Stimulated activated CD4-positive, alpha-beta T cell treated with anti-CD3 and anti-CD28 coated beads, Interleukin-2, amount 100 ng/mL, for 4 hours (primary cell): ENCODE data around the gene TFB1M.

Source experiments
- DNase-seq: peaks from one replicate; pipeline ENCODE4 v3.0.0-alpha.2; 2020; ENCODE audit warnings: low read depth

The TFB1M gene

DNA sequence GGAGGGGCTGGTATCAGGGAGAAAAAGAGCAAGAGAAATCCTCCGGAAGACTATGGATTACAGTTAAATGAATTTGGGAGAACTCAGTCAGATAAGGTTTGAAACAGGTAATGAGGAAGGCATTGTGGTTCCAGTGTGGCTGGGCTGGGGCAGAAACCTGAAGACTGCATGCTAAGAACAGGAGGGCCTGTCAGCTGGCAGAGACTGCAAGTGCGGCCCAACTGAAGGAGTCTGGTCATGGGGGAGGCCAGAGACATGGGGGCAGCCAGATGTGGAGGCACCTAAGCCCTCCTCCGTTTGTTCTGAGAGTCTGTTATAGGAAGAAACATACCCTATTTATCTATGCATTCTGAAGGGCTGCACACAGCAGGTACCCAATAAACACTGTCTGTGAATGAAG is 16.6 kb downstream of the TFB1M start:
- no peak for DNase-seq

DNA sequence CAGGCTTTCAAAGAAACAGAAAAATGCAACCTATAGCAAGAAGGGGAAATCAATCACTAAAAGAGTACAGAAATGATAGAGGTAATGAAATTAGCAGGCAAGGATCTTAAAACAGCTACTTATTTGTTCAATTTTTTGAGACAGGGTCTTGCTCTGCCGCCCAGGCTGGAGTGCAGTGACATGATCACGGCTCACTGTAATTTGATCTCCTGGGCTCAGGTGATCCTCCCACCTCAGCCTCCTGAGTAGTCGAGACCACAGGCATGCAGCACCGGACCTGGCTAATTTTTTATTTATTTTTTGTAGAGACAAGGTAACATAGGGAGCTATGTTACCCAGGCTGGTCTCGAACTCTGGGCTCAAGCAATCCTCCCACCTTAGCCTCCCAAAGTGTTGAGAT is 21.6 kb downstream of the TFB1M start:
- DNase-seq = no peak

GRCh38 chr6:155291291-155291690 is 23.0 kb downstream of the TFB1M start:
- no peak for DNase-seq

DNA sequence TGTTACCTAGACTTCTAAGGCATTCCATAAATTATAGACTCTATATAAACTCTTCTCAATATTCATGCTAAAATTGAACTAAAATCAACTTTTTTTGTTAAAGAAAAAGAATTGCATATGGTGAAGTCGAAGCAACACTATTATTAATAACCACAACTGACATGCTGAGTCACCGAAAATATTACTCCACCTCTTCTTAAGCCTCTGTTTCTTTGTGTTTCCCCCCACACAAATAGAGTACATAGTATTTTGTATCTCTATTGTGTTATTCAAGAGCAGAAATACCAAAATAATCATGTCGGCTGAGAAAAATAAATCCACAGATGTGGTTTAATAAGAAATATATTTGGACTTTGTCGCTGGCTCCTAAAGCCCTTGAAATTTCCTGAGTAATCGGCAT is 23.8 kb downstream of the TFB1M start:
- no peak for DNase-seq

GRCh38 chr6:155287762-155288161 is 26.5 kb downstream of the TFB1M start:
- DNase-seq = no peak

- no peak for DNase-seq
These were observed 29.5 kb downstream of the TFB1M start for GRCh38 chr6:155284775-155285174.

DNA sequence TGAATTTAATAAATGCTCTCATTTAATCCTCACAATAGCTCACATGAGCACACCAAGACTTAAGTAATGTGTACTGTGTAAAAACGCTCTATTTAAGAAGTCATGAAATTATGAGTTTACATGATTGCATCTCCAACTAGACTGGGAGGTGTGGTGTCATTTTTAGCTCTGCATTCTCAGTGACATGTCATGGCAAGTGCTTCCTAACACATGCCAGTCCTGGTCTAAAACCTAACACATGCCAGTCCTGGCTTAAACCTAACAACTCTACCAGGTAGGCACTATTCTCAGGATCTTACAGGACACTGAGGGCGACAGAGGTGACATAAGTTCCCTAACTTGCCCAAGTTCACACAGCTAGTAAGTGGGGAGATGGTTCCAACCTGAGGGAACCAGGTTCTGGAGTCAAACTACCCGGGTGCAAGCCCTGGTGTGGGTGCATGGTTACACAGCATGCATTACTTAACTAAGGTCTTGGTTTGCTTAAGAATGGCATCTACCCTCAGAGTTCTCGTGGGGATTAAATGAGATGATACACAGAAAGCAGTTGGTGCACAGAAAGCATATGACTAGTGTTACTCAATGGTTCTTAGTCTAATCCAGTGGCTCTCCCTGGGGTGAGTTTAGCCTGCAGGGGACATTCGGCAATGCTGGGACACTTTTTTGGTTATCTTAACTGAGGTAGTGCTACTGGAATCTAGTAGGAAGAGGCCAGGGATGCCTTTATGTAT is 35.8 kb downstream of the TFB1M start:
- no peak for DNase-seq

DNA sequence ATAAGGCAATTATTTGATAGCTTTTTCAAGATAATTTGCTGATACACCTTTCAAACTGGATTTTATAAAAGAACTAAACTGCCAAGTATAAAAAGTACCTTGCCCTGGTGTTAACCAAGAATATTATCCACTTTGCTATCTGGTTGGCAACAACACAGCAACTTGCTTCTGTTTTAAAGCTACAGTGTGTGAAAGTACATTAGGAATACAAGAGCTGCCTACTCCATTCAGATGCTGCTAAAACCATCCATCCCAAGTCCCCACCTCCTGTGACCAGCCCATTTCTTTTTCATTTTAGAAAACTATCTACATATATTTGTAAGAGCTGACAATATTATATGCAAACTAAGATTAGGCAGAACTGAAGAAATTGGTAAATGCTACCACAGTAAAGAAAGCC is 37.6 kb downstream of the TFB1M start:
- DNase-seq = no peak

DNA sequence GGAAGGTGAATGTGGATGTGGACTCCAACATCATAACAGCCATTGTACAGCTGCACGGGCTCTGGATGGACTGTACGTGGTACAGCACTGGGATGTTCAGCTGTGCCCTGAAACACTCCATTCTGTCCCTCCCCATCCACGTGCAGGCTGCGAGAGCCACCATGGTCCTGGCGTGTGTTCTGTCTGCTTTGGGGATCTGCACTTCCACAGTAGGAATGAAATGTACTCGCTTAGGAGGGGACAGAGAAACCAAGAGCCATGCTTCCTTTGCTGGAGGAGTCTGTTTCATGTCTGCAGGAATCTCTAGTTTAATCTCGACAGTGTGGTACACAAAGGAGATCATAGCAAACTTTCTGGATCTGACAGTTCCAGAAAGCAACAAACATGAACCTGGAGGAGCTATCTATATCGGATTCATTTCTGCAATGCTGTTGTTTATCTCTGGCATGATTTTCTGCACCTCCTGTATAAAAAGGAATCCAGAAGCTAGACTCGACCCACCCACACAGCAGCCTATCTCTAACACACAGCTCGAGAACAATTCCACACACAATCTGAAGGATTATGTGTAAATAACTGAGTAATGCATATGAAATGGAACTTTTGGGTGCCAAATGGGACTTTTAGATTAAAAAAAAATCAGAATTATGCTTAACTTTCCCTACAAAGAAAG is 38.3 kb downstream of the TFB1M start:
- no peak for DNase-seq

DNA sequence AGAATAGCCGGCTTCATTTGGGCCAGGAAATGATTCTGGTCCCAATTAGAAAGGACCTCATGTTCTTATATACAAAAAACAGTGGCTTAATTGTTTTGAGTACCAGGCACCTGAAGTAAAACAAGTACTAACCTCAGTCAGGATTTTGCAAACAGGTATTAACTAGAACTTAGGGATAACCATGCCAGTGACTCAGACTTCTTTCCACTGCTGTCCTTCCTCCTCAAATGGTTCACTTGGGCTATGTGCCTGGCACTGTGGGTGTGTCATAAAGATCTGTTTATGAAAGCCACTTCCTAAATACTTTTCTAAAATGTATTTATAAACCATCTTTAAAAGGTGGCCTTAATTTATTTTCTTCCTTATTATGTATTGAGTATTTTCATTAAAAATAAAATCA is 39.8 kb downstream of the TFB1M start:
- no peak for DNase-seq

GRCh38 chr6:155274106-155274505 is 40.2 kb downstream of the TFB1M start:
- no peak for DNase-seq

DNA sequence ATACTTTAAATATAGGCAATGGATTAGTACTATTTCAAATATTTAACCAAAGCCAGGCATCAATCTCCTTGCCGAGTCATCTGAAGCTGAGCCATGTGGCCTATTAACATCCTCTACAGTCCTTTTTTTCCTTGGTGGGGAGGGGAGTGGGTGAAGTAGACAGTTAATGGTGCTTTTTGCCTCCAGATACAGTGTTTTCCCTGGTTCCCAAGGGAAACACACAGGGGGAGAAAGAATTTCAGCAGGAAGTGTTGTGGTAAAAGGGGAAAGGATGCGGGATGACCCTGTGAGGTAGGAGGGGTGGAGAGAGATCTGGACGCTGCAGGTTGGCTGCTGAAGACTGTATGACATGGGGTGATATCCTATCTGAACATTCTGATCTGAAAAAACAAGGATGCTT is 40.9 kb downstream of the TFB1M start:
- no peak for DNase-seq

GRCh38 chr6:155272353-155273232 is 41.7 kb downstream of the TFB1M start:
- DNase-seq = no peak

DNA sequence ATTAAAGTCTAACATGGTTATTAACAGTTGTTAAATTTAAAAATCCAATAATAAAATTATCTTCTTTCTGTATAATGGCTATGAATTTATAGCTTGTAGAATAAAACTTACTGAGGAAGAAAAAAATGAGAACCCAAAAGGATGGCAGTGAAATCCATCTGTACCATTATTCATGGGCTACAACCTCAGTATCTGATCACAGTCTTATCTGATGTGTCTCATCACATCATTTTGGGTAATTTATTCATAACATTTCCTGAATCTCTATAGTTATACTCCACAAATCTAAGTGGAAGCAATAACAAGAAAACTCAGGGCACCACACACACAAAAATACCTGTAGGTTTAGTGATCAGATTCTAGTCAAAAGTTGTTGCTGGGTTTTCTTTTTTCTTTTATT is 43.1 kb downstream of the TFB1M start:
- DNase-seq = no peak

DNA sequence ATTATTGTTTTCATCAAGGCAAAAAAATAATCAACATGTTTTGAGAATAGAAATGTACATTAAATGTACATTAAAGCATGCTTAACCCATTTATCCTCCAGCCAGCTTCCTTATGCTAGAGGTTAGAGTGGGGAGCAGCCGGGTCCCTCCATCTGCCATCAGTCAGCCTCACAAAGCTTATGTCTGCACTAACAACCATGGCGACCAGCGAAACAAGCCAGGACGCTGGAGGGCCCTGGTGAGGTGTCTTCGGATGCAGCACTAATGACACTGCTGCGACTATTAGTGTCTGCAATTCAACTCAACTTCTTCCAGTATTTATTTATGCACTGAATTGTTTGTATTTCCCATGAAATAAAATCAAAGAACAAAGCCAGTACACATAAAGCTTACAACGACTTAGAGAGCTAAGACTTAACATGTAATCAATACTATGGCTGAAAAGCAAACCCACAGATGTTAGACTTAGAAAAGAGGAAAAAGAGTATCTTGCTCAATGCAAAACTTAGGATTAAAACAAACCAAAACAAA is 43.7 kb downstream of the TFB1M start:
- DNase-seq = no peak

DNA sequence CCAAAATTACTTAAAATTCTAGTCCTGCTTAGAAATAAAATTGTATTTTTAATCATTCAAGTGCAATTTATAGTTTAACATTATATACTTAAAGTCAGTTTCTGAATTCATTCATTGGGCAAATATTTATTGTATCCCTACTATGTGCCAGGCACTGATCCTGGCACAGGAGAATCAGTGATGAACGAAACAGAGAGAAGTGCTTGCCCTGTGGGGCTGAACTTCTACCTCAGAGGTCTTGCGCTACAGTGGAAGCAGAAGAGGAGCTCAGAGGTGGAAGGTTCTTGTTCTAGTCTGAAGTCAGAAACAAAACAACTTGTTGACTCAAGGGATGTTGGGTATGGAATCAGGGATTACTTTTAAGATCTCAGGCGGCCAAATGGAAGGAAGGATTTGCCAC is 44.5 kb downstream of the TFB1M start:
- DNase-seq = no peak

DNA sequence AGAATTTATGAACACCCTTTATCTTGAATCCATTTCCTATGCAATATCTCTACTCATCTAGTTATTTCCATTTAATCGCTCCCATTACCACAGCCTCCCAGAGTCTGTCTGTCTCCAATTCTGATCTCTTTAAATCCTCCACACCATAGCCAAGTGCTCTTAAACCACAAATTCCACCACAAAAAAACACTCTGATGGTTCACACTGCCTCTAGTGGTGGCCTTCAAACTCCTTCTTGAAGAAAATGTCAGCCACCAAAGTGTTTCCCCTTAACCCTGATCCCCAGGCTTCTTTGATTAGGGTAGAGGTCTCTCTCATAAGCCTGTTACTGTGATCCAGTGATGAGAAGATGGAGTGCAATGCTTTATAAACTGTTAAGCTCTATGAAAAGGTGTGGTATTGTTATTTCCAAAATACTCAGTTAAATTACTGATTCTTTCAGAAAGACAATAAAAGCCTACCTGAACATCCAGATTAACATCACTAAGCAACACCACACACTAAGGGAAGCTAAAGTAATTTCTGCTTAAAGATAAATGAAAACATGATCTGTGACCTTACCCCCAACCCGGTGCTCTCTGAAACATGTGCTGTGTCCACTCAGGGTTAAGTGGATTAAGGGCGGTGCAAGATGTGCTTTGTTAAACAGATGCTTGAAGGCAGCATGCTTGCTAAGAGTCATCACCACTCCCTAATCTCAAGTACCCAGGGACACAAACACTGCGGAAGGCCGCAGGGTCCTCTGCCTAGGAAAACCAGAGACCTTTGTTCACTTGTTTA is 46.0 kb downstream of the TFB1M start:
- peak; percentile 6 for DNase-seq

- DNase-seq = no peak
These were observed 46.9 kb downstream of the TFB1M start for GRCh38 chr6:155267411-155267810.

DNA sequence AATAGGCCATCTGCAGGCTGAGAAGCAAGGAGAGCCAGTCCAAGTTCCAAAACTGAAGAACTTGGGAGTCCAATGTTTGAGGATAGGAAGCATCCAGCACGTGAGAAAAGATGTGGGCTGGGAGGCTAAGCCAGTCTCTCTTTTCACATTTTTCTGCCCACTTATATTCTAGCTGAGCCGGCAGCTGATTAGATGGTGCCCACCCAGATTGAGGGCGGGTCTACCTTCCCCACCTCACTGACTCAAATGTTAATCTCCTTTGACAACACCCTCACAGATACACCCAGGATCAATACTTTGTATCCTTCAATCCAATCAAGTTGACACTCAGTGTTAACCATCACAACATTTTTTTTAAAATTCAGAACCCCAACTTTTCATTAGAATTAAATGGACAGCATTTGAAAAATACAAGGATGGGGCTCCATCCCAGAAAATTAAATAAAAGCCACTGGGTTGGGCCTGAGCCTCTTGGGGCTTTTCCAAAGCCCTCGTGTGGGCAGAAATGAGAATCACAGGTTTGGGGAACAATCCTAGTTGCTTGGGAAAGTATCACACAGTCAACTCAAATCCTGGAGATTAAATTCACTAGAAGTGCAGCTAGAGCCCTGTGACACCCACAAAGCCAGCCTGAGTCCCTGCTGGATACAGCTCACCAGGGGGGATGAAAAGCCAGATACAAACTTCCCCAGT is 48.3 kb downstream of the TFB1M start:
- DNase-seq = no peak

- DNase-seq = no peak
These were observed 49.5 kb downstream of the TFB1M start for GRCh38 chr6:155264693-155265320.
